Heart left ventricle (tissue), 13 donors: ENCODE results near the gene TMEM259.

Experiments
- CTCF ChIP-seq, 12 donors: fragments of 200-600 bp; sonication (generic) in 4 of 12; IDR thresholded peaks; one replicate each; pipeline versions ENCODE4 v1.5.0 to v1.8.0; 2018 to 2022; ENCODE audit warnings: antibody characterized with exemption in 12 of 12, mild to moderate bottlenecking in 5 of 12
- POLR2A ChIP-seq, 2 donors: fragments of 450-650 bp; IDR thresholded peaks; one replicate each; pipeline ENCODE4 v1.6.1; 2017; ENCODE audit warnings: antibody characterized with exemption in 2 of 2, mild to moderate bottlenecking in 2 of 2, moderate library complexity in 2 of 2
- donor health status: ischemic (EF 13 %, LVEDD 7.1; RV severe dilation, severe dysfunction).
- donor health status: DM: no; HTN: yes; CAD: no.
- donor health status: DM: no; HTN: no; CAD: no.
- donor health status: ischemic (EF 25% LVEDD 6.9; RV normal size, moderate dysfunction).
- donor health status: ischemic (EF 25% LVEDD 5.7; RV mildly dilated, moderate dysfunction).
- donor health status: ischemic (EF 35%, LVEDD 5.7; RV mildly dilated, moderate dysfunction).
- donor health status: nonischemic (EF 11% LVEDD 7.7; RV severe dilation, severe dysfunction).
- donor health status: DM: yes; HTN: yes; CAD: no.
- donor health status: PGD.
- donor health status: ischemic (EF 29% LVEDD 5.4; RV normal size, mild dysfunction).
- donor health status: nonischemic (EF 23%, LVEDD 6.1; RV moderate dilation, normal function).

- TF ChIP-seq POLR2A (IDR thresholded peaks at IDR 0.05) = no peak
- TF ChIP-seq CTCF (IDR thresholded peaks at IDR 0.05) = no peak
These were observed 28.9 kb upstream of the TMEM259 start for GRCh38 chr19:1049800-1050199.
